SJCRH30 (cell line): ENCODE measurements around the gene VTCN1. TPM values are rescaled to one million over a fixed set of nuclear protein-coding genes. Genes with fewer than 3 reads are reported as not detected.
"Not testable (repeated sequence)": the region's sequence is repeated elsewhere in the genome, so short reads cannot be mapped to it uniquely, and the experiment has no call there.

Source experiments
- DNase-seq, 2 experiments: peaks; one replicate each; pipeline ENCODE4 v3.0.0-alpha.2; 2015 to 2020
- H3K27ac ChIP-seq: fragments of 250-450 bp; sonication (Bioruptor Pico); 2 replicates; pipeline ENCODE4 v1.5.1; 2020; ENCODE audit warnings: mild to moderate bottlenecking, moderate library complexity
- H3K27me3 ChIP-seq: fragments of 250-450 bp; sonication (Bioruptor Pico); 2 replicates; pipeline ENCODE4 v1.5.1; 2020; ENCODE audit warnings: mild to moderate bottlenecking, moderate library complexity
- H3K36me3 ChIP-seq: fragments of 250-450 bp; sonication (Bioruptor Pico); 2 replicates; pipeline ENCODE4 v1.5.1; 2020; ENCODE audit warnings: mild to moderate bottlenecking, moderate library complexity
- H3K4me1 ChIP-seq: fragments of 250-450 bp; sonication (Bioruptor Pico); 2 replicates; pipeline ENCODE4 v1.5.1; 2020; ENCODE audit warnings: mild to moderate bottlenecking, moderate library complexity
- H3K4me3 ChIP-seq: fragments of 250-450 bp; sonication (Bioruptor Pico); 2 replicates; pipeline ENCODE4 v1.5.1; 2020; ENCODE audit warnings: mild to moderate bottlenecking, moderate library complexity
- H3K9me3 ChIP-seq: fragments of 250-450 bp; sonication (Bioruptor Pico); replicated peaks from 2 replicates; pipeline ENCODE4 v1.5.1; 2020; ENCODE audit warnings: mild to moderate bottlenecking, moderate library complexity
- total RNA-seq: library from RNA; depleted of rRNA; stranded (reverse); fragments of >200 nt; shearing (Covaris generic); gene quantifications from 2 replicates; pipeline ENCODE4 v1.2.3, GENCODE V29; 2014

VTCN1 gene
- total RNA-seq, 1 experiment from 2014 or later = 0.40 TPM

DNA sequence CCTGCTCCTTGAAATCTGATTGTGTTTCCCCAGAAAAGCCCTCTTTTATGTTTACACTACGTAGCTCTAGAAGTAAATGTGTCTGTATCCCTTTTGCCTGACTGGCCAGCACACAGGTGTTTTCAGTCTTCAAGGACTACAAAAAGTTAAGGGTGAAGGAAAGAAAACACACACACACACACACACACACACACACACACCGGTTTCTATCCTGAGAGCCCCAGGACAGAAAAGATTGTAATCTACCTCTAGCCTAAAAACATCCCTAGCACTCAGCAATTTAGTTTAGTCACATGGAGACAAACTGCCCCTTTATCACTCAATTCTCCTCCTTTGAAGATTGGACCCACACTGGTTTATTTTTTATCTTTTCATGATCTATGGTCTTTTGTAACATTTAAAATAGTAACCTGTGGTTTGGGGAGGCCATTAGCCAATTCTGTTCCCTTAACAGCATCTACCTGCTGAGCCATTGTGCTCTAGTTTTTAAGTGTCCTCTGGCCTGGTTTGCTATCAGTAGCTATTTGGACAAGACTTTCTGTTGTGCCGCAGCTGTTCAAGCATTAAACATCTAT is 73.4 kb downstream of the VTCN1 start:
- Histone ChIP-seq H3K4me1 (peaks cover 18% of the 10 kb centered on the region), H3K27me3 (no peaks in the 10 kb centered on the region), H3K36me3 (no peaks in the 10 kb centered on the region), H3K27ac (no peak overlapping the region; the same call in 1 of the 2 replicates), H3K9me3 (peaks cover 2% of the 10 kb centered on the region; the same call in 1 of the 2 replicates), H3K4me3 (no peak overlapping the region)
- no peak for DNase-seq

GRCh38 chr1:117136749-117137148 is 74.0 kb downstream of the VTCN1 start:
- Histone ChIP-seq H3K9me3 (peaks cover 2% of the 10 kb centered on the region; the same call in 1 of the 2 replicates), H3K27me3 (no peaks in the 10 kb centered on the region), H3K36me3 (no peaks in the 10 kb centered on the region), H3K4me1 (peaks cover 18% of the 10 kb centered on the region), H3K27ac (no peak overlapping the region), H3K4me3 (no peak overlapping the region)
- no peak for DNase-seq

- Histone ChIP-seq H3K4me3 (no peak overlapping the region), H3K27ac (no peak overlapping the region), H3K27me3 (no peaks in the 10 kb centered on the region), H3K9me3 (peaks cover 2% of the 10 kb centered on the region; the same call in 1 of the 2 replicates), H3K4me1 (peaks cover 18% of the 10 kb centered on the region), H3K36me3 (no peaks in the 10 kb centered on the region)
- no peak for DNase-seq
Observed at GRCh38 chr1:117135329-117135728, 75.4 kb downstream of the VTCN1 start.

- no peaks in the 10 kb centered on the region for H3K27me3 ChIP-seq
- no peak for DNase-seq
- H3K9me3 ChIP-seq = 0 out of 2 replicates have a peak, but pooled peaks cover under 1% of the 10 kb centered on the region
Observed at GRCh38 chr1:117130526-117130925, 80.2 kb downstream of the VTCN1 start.

GRCh38 chr1:117128323-117129079 is 82.2 kb downstream of the VTCN1 start:
- H3K27me3 ChIP-seq = no peaks in the 10 kb centered on the region
- peak in 1 of 2 experiments; percentile 63 for DNase-seq
- no peaks in the 10 kb centered on the region for H3K4me1 ChIP-seq
- H3K27ac ChIP-seq = no peak overlapping the region
- no peaks in the 10 kb centered on the region for H3K36me3 ChIP-seq
- no peak overlapping the region for H3K4me3 ChIP-seq
- no peaks in the 10 kb centered on the region for H3K9me3 ChIP-seq

More at GRCh38 chr1:117130526-117130925, 80.2 kb downstream of the VTCN1 start:
- Histone ChIP-seq H3K4me3 (no peak overlapping the region), H3K36me3 (no peaks in the 10 kb centered on the region), H3K4me1 (no peaks in the 10 kb centered on the region), H3K27ac (no peak overlapping the region)

- Histone ChIP-seq H3K4me1 (peaks cover 5% of the 10 kb centered on the region), H3K9me3 (no peaks in the 10 kb centered on the region), H3K27me3 (no peaks in the 10 kb centered on the region), H3K27ac (no peak overlapping the region), H3K36me3 (no peaks in the 10 kb centered on the region), H3K4me3 (no peak overlapping the region)
- DNase-seq = no peak
Observed at GRCh38 chr1:117127795-117128194, 82.9 kb downstream of the VTCN1 start.

DNA sequence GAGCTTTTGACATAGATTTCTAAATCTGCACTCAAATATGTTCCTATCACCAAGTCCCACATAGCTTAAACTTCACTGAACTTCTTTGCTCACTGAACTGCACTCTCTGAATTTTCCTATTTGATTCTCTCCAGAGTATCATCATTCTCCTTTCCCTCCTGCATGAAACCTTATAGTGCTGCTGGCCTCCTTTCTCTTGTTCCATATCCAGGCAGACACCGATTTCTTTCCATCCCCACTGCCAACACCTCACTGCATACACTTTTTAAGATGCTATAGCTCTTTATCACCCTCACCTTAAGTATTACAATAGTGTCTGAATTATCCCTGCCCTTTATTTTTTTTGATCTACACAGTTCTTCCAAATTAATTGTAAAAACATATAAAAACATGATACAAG is 86.1 kb downstream of the VTCN1 start:
- Histone ChIP-seq H3K27me3 (no peaks in the 10 kb centered on the region), H3K36me3 (no peaks in the 10 kb centered on the region), H3K4me1 (peaks cover 7% of the 10 kb centered on the region), H3K9me3 (no peaks in the 10 kb centered on the region), H3K27ac (no peak overlapping the region), H3K4me3 (no peak overlapping the region)
- DNase-seq = no peak

DNA sequence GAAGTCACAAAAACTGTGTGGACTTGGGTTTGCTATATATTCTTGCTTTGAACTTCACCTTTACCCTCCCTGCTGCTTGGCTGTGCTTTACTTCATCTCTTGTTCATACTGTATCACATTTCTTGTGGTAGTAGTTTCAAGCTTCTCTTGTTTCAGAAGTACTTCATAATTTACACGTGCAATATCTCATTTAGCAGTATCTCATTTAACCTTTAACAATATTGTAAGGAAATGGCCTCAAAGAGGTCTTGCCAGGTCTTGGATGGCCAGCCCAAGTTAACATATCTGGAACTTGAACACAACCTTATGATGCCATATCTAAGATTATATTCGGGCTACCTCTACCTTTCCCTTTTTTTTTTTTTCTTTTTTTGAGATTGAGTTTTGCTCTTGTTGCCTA is 87.5 kb downstream of the VTCN1 start:
- no peaks in the 10 kb centered on the region for H3K27me3 ChIP-seq
- peaks cover 7% of the 10 kb centered on the region for H3K4me1 ChIP-seq
- H3K4me3 ChIP-seq = peak overlapping the region; percentile 68; the same call in 1 of the 2 replicates
- no peaks in the 10 kb centered on the region for H3K9me3 ChIP-seq
- no peak for DNase-seq
- H3K36me3 ChIP-seq = no peaks in the 10 kb centered on the region
- peak overlapping the region; percentile 100 for H3K27ac ChIP-seq

DNA sequence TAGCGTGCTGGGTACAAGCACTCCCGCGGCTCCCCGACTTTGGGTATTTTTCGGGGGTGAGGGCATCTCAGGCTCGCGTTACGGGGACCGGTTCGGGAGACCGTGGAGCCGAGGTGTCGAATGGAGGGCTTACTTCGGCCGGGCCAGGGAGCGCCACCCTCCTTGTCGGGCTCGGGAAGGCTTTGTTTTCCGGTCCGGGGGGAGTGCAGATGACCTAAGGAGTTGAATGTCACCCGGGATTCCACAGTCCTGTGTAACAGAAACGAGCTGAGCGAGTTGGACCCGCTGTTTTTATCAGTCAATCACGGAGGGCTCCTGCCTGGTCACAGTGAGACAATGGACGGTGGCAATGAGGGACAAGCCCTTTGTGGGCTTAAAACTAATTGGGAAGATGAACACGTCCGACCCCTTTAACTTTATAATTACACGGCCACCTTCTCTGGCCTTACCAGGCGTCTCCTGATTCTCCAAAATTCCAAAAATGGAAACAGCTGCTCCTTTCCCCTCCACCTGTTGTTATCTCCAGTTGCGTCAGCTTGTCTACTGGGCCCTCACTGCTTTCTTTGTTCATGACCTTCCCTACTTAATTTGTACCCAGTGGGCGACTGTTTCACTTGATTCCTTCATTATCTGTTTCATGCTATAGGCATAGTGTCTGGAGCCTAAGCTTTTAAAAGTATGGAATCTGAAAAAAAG is 88.2 kb downstream of the VTCN1 start:
- H3K4me3 ChIP-seq = peak overlapping the region; percentile 68
- H3K27me3 ChIP-seq = no peaks in the 10 kb centered on the region
- no peaks in the 10 kb centered on the region; the same call in 1 of the 2 replicates for H3K36me3 ChIP-seq
- DNase-seq = peak; percentile 87 to 95
- H3K27ac ChIP-seq = peak overlapping the region; percentile 100
- H3K9me3 ChIP-seq = no peaks in the 10 kb centered on the region
- H3K4me1 ChIP-seq = peaks cover 7% of the 10 kb centered on the region

DNA sequence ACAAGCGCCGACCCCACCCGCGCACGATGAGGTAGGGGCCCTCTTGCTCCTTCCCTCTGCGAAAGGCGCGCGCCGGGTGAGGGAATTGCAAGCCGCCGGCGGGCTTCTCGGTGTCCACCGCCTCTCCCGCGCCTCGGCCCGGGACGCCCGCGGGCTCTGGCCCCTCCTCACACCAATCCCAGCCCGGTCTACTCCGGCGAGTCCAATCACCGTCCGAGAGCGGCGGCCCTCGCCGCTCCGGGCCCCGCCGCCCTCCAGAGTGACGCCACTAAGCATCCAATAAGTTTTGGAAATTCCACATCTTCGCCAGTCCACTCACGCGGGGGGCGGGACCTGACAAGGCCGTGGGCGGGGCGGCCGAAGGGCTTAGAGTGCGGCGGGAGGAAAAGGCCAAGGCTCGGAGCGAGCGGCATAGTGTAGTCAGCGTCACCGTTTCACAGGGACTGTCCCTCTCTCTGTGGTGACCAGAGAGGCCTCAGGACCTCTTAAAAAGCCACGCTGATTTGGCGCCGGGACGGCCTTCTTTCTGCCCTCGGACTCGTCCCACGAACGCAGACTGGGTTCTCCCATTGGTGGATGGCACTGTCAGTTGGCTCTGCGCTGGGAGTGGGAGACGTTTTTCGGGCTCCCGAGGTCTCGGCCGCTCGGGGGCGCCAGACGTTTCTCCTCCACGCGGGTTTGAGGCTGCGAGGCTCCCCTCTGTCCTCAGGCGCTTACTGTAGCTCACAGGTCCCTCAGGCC is 89.0 kb downstream of the VTCN1 start, which contains the start of gene TRIM45:
Gene TRIM45, minus strand, starts transcription at position 161 of the 741 bp plus-strand sequence. CDS start 548 bp downstream, outside the sequence.
- Histone ChIP-seq H3K27ac (peak within 1 kb of the TSS; percentile 100), H3K4me3 (peak within 1 kb of the TSS; percentile 68), H3K9me3 (no peaks in the 10 kb centered on the region), H3K4me1 (peaks cover 7% of the 10 kb centered on the region), H3K27me3 (no peaks in the 10 kb centered on the region), H3K36me3 (no peaks in the 10 kb centered on the region; the same call in 1 of the 2 replicates)
- DNase-seq = peak; percentile 98

DNA sequence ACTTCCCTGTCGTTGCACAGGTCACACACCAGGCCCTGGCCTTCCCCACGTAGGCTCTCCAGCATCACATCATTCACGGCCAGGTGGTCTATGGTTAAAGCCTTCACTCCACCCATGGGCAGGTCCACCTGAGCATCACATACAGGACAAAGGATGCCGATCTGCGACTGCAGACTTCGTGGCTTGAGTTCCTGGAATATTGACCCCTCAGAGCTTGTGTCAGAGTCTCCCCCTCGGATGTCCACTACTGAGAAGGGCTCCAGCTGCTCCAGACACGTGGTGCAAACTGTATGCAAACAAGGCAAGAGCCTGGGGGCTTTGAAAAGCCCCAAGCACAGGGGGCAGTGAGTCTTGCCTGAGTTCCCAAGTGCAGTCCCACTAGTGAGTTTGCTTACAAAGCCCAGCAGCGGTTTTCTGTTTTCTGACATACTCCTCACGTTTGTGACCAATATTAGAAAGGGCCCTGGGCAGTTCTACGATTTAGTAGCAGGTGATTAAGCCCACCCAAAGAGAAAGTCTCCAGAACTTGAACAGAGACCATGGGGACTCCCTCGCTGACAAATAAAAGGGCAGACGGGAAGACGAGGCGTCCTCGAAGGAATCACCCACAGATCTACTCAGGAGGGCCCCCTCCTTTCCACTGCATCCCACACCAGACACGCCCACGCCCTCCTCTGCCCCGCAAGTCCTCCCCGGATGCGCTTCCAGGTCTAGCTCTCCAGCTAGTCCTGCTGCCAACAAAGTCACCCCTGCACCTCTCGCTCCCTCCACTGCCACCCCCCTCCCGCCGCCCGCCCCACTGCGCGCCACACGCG is 89.7 kb downstream of the VTCN1 start:
- Histone ChIP-seq H3K27ac (peak overlapping the region; percentile 100), H3K9me3 (no peaks in the 10 kb centered on the region), H3K4me1 (peaks cover 7% of the 10 kb centered on the region), H3K36me3 (no peaks in the 10 kb centered on the region; the same call in 1 of the 2 replicates), H3K4me3 (peak overlapping the region; percentile 68), H3K27me3 (no peaks in the 10 kb centered on the region)
- DNase-seq = peak; percentile 53 to 77

GRCh38 chr1:117119144-117119543 is 91.6 kb downstream of the VTCN1 start:
- not testable (repeated sequence) for DNase-seq, H3K27me3 ChIP-seq, H3K4me3 ChIP-seq, H3K27ac ChIP-seq, H3K4me1 ChIP-seq, H3K9me3 ChIP-seq
- H3K36me3 ChIP-seq = peaks cover 12% of the 10 kb centered on the region

- no peak overlapping the region for H3K4me3 ChIP-seq
- H3K9me3 ChIP-seq = no peaks in the 10 kb centered on the region
- H3K4me1 ChIP-seq = peaks cover 5% of the 10 kb centered on the region
- DNase-seq = no peak
- peaks cover 12% of the 10 kb centered on the region for H3K36me3 ChIP-seq
- no peak overlapping the region for H3K27ac ChIP-seq
- H3K27me3 ChIP-seq = no peaks in the 10 kb centered on the region
Observed at GRCh38 chr1:117118137-117118536, 92.6 kb downstream of the VTCN1 start.

DNA sequence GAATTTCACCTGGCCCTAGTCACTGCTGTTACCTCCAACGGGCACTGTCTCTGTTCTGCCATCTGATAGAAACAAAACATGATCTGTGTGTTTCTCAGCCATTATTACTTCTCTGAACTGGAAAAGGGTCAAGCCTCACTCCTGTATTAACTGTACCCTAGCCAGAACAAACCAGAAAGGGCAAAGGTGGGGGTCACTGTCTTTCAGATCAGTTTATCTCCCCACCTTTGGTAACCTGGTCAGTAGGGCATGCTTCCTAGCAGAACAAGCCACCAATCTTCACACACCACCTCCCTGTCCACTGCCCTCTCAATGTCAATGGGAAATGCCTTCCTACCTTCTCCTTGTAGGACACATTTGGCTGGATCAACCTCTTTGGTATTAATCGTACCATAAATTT is 93.0 kb downstream of the VTCN1 start:
- Histone ChIP-seq H3K27ac (no peak overlapping the region), H3K4me3 (no peak overlapping the region)
- DNase-seq = no peak

More for the DNA sequence above, 93.0 kb downstream of the VTCN1 start:
- no peaks in the 10 kb centered on the region for H3K27me3 ChIP-seq
- H3K9me3 ChIP-seq = no peaks in the 10 kb centered on the region
- H3K36me3 ChIP-seq = peaks cover 16% of the 10 kb centered on the region
- peaks cover 2% of the 10 kb centered on the region; the same call in 1 of the 2 replicates for H3K4me1 ChIP-seq
